T follicular helper cell (primary cell): Measurements from ENCODE around the gene SCUBE3.

Experiments used
- DNase-seq: peaks from one replicate; pipeline ENCODE4 v3.0.0-alpha.2; 2020; ENCODE audit warnings: low read depth

SCUBE3 gene

DNA sequence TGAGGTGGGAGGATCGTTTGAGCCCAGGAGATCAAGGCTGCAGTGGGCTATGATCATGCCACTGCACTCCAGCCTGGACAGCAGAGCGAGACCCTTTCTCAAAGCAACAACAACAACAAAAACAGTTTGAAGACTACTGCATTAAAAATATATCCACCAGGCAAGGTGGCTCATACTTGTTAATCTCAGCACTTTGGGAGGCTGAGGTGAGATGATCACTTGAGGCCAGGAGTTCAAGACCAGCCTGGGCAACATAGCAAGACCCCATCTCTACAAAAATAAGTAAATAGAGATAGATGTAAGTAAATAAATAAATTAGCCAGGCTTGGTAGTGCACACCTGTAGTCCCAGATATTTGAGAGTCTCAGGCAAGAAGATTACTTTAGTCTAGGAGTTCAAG lies 58.2 kb downstream of the SCUBE3 start:
- no peak for DNase-seq

DNA sequence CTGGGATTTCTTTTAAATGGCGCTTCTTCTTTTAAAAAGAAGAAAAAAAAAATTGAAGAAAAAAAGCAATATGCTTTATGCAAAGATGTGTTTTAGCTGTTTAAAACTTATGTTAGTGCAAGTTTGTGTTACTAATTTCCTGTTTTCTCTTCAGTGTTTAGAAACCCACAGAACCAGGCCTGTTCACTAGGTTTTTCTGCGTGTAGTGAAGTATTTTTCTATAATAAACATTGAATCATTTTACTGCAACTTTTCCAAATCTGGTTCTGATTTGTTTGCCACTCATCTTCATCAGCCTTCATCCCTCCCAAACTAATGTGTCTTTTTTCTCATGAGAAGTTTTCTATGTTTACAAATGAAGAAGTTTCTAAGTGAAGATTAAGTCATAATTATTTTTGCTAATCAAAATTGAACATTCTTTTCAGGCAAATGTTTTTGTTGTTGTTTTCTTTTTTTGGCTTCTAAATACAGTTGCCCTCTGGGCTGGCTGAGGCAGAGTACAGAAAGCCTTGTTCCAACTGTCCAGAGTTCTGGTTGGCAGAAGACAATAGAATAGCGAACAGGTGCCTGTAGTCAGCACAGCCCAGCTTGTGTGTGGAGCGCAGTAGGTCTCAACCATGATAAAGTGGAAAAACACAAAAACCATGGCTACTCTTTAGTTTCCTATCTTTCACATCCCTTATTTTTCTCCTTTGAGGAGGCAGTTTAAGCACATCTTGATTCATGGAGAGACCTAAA lies 60.2 kb downstream of the SCUBE3 start:
- no peak for DNase-seq

DNA sequence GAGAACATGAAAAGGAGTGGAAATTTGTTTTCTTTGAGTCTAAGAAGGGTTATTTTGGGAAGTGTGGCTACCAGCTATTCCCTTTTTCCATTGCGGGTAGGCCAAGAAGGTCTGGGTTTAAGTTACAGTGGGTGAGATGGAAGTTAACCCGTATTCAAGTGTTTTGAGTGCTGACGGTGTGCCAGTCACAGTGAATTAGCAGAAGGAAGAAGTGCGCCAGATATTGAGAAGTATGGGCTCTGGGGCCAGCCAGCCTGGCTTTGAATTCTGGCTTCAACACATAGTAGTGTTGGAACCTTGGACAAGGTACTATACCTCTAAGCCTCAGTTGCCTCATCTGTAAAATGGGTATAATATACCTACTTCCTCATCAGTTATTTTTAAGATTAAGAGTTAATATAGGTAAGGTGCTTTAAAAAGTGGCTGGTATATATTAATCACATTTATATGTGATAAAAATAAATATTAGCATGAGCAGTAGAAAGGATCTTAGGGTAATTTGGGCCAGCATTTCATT lies 62.0 kb downstream of the SCUBE3 start:
- no peak for DNase-seq

DNA sequence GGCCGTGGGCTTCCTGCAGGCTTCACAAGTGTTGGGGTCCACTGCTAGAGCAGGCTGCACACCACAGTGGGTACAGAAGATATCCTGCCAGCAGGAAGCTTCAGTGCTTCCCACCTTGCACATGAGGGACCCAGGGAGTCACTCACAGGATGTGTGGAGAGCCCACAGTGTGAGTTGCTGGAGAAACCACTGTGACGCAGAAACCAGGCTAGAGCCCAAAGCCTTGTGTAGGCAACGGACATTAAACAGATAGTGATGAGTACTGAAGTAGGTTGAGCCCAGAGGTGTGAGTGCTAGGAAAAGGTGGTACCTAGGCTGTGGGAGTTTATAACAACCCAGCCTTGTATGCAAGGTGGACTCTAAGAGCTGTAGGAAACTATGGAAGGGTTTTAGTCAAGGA lies 65.0 kb downstream of the SCUBE3 start:
- no peak for DNase-seq

DNA sequence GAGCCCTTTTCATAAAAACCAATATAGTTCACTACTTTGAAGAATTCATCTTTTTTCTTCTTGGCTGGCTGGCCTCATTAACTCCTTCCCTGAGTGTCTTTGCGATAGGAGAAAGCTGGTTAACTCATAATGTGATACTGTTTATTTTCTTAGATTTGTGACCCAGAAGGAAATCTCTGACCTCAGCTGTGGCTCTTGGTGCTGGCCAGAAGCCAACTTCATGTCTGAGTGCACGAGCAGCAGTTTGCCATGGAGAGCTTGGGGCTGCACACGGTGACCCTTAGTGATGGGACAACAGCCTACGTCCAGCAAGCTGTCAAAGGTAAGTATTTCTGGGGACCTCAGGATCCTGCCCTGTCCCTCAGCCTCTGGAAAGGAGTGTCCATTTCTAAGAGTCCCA lies 67.1 kb downstream of the SCUBE3 start:
- no peak for DNase-seq

DNA sequence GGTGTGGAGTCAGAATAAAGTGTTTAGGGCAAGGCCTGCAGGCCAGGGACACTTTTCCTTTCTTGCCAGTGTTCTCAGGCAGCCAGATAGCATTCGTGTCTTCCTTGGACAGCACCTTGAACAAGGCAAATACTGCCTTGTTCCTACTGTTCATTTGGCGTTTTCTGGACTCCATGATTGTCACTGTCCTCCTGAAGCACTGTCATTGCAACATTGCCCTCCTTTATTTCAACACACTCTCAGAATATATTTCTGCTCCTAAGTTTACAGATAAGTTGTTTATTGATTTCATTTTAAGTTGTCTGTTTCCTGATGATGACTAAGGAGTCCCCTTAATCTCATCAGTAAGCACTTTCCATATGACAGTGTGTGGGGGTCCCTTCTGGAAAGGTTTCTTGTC lies 68.7 kb downstream of the SCUBE3 start:
- no peak for DNase-seq

DNA sequence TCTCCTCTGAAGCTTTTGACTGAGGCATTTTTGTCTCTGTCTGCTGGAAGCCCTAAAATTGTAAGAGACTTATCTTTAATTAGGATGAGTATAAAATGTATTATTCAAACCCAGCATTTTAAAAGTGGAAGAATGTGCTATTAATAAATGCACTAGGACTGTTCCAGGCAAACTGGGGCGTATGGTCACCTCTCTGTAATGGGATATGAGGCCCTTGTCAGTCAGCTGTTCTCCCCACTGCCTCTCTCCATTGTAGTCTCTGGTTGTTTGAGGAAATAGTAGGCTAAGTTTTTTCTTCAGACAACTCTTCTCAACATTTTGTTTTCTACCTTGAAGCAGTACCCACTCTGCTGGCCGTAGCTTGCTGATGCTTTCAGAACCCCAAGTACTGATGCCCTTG lies 69.6 kb downstream of the SCUBE3 start:
- no peak for DNase-seq

DNA sequence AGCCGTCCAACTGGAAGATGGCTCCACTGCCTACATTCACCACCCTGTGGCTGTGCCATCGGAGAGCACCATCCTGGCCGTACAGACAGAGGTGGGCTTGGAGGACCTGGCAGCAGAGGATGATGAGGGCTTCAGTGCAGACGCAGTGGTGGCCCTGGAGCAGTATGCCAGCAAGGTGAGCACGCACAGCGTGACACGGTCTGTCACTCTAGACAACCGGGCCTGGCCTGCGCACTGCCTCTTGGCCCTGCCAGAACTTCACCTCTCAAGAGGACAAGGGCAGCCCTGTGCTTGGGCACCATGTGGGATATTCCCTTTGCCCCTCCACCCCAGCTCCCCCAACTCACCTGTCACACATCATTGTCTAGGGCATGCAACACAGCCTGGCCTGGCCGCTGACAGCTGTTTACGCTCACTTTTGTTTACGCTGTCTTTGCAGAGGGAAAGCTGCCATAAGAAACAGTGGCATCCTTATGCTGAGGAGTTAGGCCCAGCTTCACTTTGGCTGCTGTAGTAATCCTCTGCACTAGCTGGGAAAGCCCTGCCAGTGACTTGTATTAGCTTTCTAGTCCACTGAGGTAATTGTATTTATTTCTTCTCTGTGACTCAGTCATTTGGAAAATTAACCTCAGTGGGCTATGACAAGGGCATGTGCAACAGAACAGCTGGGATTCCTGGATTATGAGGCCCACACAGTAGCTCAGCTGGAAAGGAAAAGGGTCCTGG lies 74.1 kb downstream of the SCUBE3 start:
- no peak for DNase-seq

DNA sequence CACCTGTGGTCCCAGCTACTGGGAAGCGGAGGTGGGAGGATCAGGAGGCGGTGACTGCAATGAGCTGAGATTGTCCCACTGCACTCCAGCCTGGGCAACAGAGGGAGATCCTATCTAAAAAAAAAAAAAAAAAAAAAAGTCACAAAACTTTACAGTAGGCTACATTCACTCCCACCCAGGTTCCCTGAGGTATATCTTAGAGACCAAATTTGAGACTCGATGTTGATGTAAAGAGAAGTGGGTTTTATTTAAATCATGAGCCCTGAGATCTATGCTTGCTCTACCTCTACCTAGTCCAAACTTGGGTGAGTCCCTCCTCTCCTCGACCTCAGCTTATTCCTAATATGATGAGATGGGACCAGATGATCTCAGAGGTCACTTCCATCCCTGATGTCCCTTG lies 75.1 kb downstream of the SCUBE3 start:
- DNase-seq = no peak

DNA sequence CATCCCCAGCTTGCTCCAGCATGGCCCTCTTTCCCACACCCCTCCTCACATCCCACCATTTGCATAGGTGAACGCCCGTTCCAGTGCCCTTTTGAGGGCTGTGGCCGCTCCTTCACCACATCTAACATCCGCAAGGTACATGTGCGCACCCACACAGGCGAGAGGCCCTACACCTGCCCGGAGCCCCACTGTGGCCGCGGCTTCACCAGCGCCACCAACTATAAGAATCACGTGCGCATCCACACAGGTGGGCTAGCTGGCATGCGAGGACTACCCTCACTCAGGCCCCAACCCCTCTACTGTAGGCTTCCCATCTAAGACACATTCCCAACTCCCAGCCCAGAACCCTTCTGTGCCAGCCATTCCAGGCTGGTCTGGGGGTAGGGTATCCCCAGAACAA lies 77.7 kb downstream of the SCUBE3 start:
- no peak for DNase-seq

DNA sequence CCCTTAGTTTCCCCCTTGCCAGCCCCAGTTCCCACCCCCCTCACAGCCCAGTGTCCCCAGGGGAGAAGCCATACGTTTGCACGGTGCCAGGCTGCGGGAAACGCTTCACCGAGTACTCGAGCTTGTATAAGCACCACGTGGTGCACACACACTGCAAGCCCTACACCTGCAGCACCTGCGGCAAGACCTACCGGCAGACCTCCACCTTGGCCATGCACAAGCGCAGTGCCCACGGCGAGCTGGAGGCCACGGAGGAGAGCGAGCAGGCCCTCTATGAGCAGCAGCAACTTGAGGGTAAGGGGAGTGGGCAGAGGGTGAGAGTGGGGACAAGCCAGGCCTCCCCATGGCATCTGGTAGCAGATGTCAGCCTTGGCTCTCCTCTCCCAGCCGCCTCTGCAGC lies 78.7 kb downstream of the SCUBE3 start:
- DNase-seq = no peak

DNA sequence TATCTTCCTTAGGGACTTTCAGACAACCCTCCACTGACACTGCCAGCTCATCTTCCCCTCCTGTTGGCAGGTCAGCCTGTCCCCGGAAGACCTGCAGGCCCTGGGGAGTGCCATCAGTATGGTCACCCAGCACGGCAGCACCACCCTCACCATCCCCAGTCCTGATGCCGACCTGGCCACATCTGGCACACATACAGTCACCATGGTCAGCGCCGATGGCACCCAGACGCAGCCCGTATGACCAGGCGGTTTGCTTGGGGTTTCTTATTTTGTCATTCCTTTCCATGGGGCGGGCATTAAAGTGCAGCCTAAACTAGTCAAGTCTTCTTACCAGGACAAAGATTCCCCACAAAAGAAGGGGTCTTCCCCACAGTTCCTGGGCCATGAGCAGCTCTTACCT lies 79.9 kb downstream of the SCUBE3 start:
- DNase-seq = no peak

DNA sequence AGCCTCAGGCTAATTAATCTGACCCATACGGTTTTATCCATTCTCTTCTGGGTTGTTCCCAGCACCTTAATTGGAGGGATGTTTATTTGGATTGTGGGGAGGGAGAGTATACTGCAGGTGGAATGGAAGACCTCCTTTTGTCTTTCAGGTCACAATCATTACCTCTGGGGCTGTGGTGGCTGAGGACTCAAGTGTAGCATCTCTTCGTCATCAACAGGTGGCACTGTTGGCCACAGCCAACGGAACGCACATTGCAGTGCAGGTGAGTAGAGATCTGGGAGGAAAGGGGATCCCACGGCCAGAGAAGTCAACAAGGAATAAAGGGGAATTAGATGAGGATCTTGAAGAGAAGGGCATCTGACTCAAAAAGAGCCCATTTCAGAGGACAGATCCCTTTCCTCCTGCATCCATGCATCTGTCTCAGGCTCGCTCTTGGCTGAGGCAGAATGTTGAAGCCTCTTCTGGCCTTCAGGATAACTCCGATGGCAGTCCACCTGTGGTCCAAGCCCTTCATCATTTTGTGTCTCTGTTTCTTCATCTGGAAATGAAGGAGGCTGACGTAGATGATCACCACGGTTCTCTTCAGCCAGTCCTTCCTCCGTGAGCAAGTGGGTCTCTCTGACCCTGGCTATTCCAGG lies 80.7 kb downstream of the SCUBE3 start:
- DNase-seq = peak; percentile 44

DNA sequence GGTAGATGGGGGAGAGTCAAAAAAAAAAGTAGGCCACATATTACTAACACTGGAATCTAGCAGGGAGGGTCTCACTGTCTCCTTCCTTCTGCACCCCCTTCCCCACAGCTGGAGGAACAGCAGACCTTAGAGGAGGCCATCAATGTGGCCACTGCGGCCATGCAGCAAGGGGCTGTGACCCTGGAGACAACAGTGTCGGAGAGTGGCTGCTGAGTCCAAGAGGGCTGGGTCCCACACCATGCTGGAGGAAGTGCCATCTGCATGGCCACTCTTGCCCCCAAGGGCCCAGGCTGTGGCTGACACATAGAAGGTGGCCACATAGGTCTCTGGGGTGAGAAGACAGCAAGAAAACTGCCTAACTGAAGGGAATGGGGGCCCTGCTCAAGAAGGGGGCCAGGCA lies 81.3 kb downstream of the SCUBE3 start:
- no peak for DNase-seq

DNA sequence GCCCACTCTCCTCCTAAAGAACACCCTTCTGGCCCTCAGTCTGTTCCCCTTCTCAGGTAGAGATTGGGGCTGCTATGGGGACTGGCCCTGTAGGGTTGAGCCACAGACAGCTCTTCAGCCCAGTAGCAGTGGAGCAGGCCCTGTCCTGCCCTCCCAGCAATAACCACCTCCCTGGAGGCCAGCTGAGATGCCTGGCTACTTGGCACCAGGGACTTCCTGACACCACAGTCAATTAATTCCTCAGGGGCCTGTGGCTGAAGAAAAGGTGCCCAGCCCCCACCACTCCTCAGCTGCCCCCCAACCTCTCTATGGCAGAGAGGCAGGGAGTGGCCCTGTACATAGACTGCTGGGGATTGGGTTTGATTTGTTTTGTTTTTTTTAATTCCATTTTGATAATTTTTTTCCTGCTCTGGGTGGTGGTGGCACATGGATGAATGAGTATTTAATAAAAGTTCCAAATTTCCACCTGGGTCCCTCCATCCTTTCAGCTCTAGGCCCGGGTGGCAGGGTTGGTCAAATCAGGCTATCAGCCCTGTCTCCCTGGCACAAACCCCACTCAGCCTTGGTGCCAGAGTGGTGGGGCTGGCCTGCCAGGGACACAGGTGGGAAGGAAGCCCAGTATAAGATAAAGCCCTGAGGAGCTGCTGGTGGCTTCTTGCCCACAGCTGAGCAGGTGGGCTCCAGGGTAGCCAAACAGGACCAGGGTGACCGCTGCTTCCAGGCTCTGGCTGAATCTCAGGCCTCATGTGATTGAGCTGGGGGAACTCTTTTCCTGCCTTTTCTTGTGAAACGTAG lies 82.0 kb downstream of the SCUBE3 start:
- no peak for DNase-seq

DNA sequence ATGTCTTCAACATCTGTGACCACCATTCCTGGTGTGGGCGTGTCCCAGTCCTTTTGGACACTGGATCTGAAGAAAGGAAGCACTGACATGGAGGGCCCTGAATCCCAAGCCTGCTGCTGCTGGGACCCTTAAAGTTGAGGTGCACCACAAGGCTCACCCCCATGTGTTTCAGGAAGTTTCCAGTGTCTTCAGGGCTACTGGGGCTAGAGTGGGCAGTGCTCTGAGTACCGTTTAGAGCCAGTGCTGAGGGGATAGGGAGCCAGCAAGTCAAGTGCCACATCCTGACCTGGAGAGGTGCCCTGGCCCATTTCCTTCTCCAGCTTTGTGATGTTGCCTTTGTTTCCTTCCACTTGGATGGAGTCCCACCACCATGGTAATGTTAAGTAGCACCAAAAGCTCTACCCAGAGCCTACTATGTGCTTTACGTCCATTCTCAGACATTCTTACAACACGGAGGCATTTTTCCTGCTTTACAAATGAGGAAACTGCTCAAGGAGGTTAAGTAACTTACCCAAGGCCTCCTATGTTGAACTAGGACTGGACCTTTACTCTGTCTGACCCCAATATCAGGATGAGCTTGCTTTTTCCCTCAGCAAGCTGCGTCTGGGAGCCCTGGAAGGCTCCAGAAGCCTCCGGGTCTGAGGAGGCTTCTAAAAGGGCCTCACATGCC lies 83.3 kb downstream of the SCUBE3 start:
- no peak for DNase-seq

DNA sequence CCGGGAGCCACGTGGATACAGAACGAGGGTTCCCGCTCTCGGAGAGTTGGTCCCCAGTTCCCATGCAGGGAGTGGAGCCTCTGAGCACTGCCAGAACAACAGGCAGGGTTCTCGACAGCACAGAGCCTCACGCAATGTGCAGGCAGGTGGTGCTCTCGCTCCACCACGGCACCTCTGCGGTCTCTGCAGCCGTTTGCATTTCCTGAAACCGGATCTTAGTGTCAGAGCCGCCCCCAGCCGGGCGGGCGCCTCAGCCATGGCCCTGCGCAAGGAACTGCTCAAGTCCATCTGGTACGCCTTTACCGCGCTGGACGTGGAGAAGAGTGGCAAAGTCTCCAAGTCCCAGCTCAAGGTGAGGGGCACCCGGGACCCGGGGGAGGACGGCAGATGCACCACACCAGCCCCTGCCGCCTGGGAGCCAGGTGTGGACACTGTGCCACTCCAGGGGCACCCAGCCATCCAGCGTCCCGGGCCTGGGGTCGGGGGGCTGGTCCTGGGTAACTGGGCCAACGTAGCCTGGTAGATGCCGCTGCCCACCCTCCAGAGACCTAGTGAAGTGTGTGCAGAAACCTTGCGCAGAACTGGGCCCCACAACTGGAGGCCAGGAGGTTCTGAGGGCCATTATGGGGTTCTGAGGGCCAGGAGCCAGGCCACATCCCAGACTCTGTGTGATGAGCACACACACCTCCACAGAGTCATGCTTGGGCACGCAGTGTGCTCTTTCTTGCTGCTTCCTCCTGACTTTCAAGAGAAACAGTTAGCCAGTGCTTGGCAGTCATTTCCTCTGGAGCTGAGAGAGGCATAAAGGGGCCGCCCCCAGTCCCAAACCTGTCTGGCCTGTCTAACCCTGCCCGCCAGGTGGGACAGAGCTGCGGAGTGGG lies 84.1 kb downstream of the SCUBE3 start, which contains the start of gene DEF6:
Gene DEF6 (plus strand): TSS at position 218 of the 881 bp plus-strand sequence. CDS start 39 bp downstream, at position 257.
- DNase-seq = peak; percentile 82

DNA sequence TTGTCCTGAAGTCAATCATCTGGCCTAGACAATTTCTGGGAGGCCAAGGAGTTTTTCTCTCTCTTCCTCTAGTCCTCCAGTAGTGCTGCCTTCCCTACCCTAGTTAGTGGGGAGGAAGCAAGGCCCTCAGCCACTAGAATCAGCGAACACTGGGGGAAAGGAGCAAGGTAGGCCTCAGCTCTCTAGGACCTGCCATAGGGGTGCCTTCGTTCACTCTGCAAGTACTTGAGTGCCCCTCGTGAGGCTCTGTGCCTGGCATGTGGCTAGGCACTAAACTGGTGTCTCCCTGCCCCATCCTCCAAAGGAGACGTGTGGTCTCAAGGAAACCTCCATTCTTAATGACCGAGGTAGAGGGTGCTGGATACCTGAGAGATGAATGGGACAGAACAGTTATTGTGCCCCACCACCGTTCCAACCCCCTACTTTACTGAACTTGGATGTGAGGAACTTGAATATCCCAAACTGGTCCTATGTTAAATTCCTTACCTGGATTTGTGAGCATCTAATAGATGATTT lies 84.9 kb downstream of the SCUBE3 start:
- no peak for DNase-seq

DNA sequence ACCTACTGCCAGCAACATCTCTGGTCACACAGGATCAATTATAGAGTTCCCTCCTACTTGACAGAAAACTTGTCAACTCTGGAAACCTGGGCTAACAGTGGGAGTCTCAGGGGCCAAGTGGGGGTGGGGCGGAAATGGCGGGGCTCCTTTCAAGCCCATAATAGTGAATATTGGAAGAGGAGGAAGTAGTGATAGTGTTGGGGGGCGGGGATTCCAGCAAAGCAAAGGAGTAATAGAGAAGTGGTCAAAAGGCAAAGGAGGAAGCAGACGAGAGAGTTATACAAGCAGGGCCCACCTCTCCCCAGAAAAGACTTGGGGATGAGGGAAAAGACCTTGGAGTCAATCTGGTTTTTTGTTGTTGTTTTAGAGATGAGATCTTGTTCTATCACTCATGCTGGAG lies 85.9 kb downstream of the SCUBE3 start:
- DNase-seq = no peak

DNA sequence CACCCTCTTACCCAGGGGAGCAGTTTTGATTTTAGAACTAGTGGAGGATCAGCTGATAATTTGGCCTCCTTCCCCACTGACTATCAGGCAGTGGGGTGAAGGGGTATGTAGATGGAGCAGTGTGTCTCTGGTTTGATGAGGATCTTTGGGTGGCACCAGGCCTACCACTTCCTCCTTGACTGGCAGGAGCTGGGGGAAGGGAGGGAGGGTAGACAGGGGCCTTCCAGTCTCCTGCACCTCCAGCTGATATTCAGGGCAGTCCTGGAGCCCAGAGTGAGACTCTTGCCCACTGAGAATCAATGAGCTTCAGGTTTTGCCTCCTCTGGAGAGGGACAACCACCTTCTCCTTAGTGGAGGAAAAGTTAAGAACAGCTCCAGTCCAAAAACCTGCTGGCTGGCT lies 87.1 kb downstream of the SCUBE3 start:
- DNase-seq = no peak
